Measurements from ENCODE around the gene EIF2S2.

EIF2S2 gene

DNA sequence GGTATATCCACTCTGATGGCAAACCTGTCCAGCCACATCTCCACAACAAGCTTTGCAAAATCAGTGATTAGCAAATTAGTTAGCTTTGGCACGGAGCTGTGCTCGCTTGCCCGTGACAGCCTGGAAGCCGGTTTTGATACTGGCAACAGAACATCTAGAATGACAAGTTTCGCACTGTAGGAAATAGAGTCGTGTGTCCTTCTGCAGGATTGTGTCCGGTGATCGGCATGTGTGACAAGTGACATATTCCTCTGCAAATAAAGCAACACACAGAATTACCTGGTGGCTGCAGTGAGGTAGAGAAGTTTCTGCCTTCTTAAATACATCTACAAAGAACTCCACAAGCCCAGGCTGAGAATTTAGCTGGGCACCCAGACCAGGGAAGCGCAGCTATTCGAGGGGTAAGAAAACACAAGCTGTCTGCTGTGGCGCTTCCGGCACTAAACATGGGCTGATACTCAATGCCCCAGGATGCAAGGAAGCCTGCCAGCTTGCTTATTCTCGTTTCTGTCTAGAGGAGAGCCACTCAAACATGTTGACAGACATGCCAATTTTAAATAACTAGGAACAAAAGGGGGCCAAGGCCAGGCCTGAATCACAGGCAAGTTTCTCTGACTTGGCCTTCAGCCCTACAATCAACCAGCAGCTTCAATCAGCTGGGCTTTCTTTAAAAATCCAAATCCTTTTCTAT, 22.2 kb downstream of the EIF2S2 start:
- Histone ChIP-seq H3K27ac (replicated peaks) (no peak overlapping the region), H3K4me3 (replicated peaks; ENCODE audit: insufficient read depth, low read length) (no peak overlapping the region), H3K27me3 (ENCODE audit: insufficient read depth, poor library complexity, severe bottlenecking) (no peaks in the 10 kb centered on the region)
- DNase-seq (ENCODE audit: low read depth in 1 of 2, low spot score in 1 of 2): no peak
- TF ChIP-seq REST (IDR thresholded peaks at IDR 0.05; ENCODE audit: insufficient replicate concordance, low read depth) (no peak), POLR2AphosphoS5 (IDR thresholded peaks at IDR 0.05; ENCODE audit: low read depth) (no peak), GABPA (IDR thresholded peaks at IDR 0.05; ENCODE audit: low read depth) (no peak), SPI1 (IDR thresholded peaks at IDR 0.05; ENCODE audit: borderline replicate concordance, low read depth) (no peak)
- TF ChIP-seq, protein P1, sequence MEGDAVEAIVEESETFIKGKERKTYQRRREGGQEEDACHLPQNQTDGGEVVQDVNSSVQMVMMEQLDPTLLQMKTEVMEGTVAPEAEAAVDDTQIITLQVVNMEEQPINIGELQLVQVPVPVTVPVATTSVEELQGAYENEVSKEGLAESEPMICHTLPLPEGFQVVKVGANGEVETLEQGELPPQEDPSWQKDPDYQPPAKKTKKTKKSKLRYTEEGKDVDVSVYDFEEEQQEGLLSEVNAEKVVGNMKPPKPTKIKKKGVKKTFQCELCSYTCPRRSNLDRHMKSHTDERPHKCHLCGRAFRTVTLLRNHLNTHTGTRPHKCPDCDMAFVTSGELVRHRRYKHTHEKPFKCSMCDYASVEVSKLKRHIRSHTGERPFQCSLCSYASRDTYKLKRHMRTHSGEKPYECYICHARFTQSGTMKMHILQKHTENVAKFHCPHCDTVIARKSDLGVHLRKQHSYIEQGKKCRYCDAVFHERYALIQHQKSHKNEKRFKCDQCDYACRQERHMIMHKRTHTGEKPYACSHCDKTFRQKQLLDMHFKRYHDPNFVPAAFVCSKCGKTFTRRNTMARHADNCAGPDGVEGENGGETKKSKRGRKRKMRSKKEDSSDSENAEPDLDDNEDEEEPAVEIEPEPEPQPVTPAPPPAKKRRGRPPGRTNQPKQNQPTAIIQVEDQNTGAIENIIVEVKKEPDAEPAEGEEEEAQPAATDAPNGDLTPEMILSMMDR (IDR thresholded peaks at IDR 0.05; ENCODE audit: insufficient read depth, low read length): no peak

- H3K4me3 ChIP-seq (replicated peaks; ENCODE audit: insufficient read depth, low read length): no peak overlapping the region
- DNase-seq (ENCODE audit: low read depth in 1 of 2, low spot score in 1 of 2): no peak
- TF ChIP-seq REST (IDR thresholded peaks at IDR 0.05; ENCODE audit: insufficient replicate concordance, low read depth) (no peak), POLR2AphosphoS5 (IDR thresholded peaks at IDR 0.05; ENCODE audit: low read depth) (peak; percentile 3; the same call in 1 of the 2 replicates), GABPA (IDR thresholded peaks at IDR 0.05; ENCODE audit: low read depth) (no peak)
- H3K27me3 ChIP-seq (ENCODE audit: insufficient read depth, poor library complexity, severe bottlenecking): no peaks in the 10 kb centered on the region
- no peak overlapping the region for H3K27ac ChIP-seq (replicated peaks)
Measured at GRCh38 chr20:34089175-34089479, 22.9 kb downstream of the EIF2S2 start.

DNA sequence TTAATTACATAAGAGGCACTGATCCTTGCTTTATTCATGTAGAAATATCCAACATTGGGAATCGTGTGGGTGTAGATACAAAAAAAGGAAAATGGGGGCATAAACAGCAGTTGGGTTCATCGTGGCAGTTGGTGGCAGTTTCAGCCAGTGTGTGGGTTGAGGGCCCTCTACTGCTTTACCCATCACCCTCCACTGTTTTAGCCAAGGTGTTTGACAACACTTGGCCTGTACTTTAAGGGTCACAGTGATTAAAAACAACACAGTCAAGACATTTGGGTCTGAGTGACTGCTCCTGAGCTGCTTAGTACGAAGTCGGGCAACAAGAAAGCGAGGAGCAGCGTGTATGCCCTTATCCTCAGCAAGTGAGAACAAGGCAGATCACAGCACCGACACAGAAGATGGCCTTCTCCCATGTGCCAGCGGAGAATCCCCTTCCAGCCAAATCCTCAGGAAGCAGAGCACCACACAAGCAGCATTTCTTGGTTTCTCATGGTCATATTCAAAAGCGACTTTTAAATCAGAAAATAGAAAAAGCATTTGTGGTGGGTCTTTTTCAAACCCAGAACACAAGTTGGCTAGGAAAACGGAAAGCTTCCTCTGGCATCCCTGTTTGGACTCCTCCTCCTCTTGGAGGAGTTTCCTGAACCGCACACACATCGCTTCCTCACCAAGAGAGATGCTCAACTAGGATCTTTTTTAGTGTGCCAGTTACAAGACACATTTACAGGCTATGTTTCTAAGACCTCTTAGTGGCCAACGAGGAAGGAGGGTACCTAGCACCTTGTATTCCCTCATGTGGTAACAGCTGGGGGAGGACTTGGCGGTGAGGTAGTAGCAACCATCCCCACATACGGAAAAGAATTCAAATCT, 23.5 kb downstream of the EIF2S2 start:
- DNase-seq (ENCODE audit: low read depth in 1 of 2, low spot score in 1 of 2): no peak
- Histone ChIP-seq H3K4me3 (replicated peaks; ENCODE audit: insufficient read depth, low read length) (no peak overlapping the region), H3K27ac (replicated peaks) (no peak overlapping the region), H3K27me3 (ENCODE audit: insufficient read depth, poor library complexity, severe bottlenecking) (no peaks in the 10 kb centered on the region)
- TF ChIP-seq POLR2AphosphoS5 (IDR thresholded peaks at IDR 0.05; ENCODE audit: low read depth) (peak; percentile 28), REST (IDR thresholded peaks at IDR 0.05; ENCODE audit: insufficient replicate concordance, low read depth) (no peak)

DNA sequence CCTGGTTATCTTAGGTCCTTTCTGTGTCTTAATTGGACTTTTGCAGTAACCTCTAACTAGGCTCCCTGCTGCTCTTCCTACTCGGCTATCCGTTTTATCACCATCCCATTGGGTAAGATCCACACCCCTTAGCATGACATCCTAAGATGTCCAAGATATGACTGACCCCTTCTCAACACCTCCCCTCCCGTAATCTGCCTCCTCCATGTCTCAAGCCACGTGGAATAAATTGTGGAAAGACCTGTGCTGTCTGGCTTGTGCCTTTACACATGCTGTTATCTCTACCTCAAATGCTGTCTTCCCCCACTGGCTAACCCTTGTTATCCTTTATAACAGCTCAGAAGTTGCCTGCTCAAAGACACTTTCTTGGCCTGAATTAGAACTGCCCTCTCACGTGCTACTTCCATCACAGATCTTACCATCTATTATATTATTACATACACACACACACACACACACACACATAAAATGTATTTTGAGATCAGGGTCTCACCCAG, 26.5 kb downstream of the EIF2S2 start:
- TF ChIP-seq POLR2AphosphoS5 (IDR thresholded peaks at IDR 0.05; ENCODE audit: low read depth) (no peak), GABPA (IDR thresholded peaks at IDR 0.05; ENCODE audit: low read depth) (no peak), SPI1 (IDR thresholded peaks at IDR 0.05; ENCODE audit: borderline replicate concordance, low read depth) (no peak), REST (IDR thresholded peaks at IDR 0.05; ENCODE audit: insufficient replicate concordance, low read depth) (no peak)
- TF ChIP-seq, protein P1 (IDR thresholded peaks at IDR 0.05; ENCODE audit: insufficient read depth, low read length): no peak
- no peaks in the 10 kb centered on the region for H3K27me3 ChIP-seq (ENCODE audit: insufficient read depth, poor library complexity, severe bottlenecking)
- no peak for DNase-seq (ENCODE audit: low read depth in 1 of 2, low spot score in 1 of 2)
- no peak overlapping the region for H3K27ac ChIP-seq (replicated peaks)
- H3K4me3 ChIP-seq (replicated peaks; ENCODE audit: insufficient read depth, low read length): no peak overlapping the region
